AG04449 (cell line): ENCODE data around the gene SLC25A25.
"Not testable (repeated sequence)": the region's sequence is repeated elsewhere in the genome, so short reads cannot be mapped to it uniquely, and the experiment has no call there.

ENCODE experiments used
- CTCF ChIA-PET: fragments of 350-600 bp; formaldehyde crosslinking; extraction: SDS; loops from one replicate; lab custom pipeline; 2021; ENCODE audit warnings: antibody characterized with exemption; lab: Yijun Ruan, JAX
- POLR2A ChIA-PET: fragments of 400-600, 350-600 bp; formaldehyde crosslinking; extraction: SDS; loops from one replicate; lab custom pipeline; 2020; ENCODE audit warnings: antibody characterized with exemption, inconsistent platforms; lab: Yijun Ruan, JAX
- DNase-seq: peaks from one replicate; pipeline ENCODE4 v3.0.0-alpha.2; 2010; ENCODE audit warnings: low read depth, low spot score
- H3K4me3 ChIP-seq: 2 replicates; pipeline ENCODE4 v1.5.1; 2011; ENCODE audit warnings: low read depth, mild to moderate bottlenecking, control low read depth, low read length
- CTCF ChIP-seq: IDR thresholded peaks from one replicate; pipeline ENCODE4 v1.5.1; 2011; ENCODE audit warnings: mild to moderate bottlenecking, moderate library complexity, low read length, control low read depth, inconsistent platforms; ENCODE audit not compliant: insufficient read depth; ENCODE audit errors: missing control alignments

The SLC25A25 gene

GRCh38 chr9:128106181-128106939 is 38.3 kb downstream of the SLC25A25 start:
- ChIA-PET CTCF (interaction anchor here (1.6 to 14.9 kb wide), 4 partner anchors 9 to 22 kb away, joined by 4 to 264 read pairs (median 12); no protein-coding TSS in a partner anchor), POLR2A (no interaction called here)
- DNase-seq = no peak
- no peak overlapping the region for H3K4me3 ChIP-seq
- TF ChIP-seq CTCF = no peak

- TF ChIP-seq CTCF = no peak
- CTCF ChIA-PET = interaction anchor here (3.0 to 14.9 kb wide), 2 partner anchors 8 to 13 kb away, joined by 12 to 264 read pairs; no protein-coding TSS in a partner anchor
- POLR2A ChIA-PET = no interaction called here
- DNase-seq = no peak
- no peak overlapping the region for H3K4me3 ChIP-seq
Observed at GRCh38 chr9:128106940-128107467, 39.0 kb downstream of the SLC25A25 start.

GRCh38 chr9:128107468-128108268 is 39.6 kb downstream of the SLC25A25 start:
- no peak for DNase-seq
- no peak overlapping the region for H3K4me3 ChIP-seq
- ChIA-PET CTCF (interaction anchor here (1.2 to 14.9 kb wide), 4 partner anchors 8 to 164 kb away, joined by 5 to 264 read pairs (median 10); no protein-coding TSS in a partner anchor), POLR2A (interaction anchor here (1.2 kb wide), 1 partner anchor 9 kb away, joined by 4 read pairs; no protein-coding TSS in a partner anchor)
- no peak for TF ChIP-seq CTCF

- no peak for TF ChIP-seq CTCF
- no peak for DNase-seq
- no peak overlapping the region for H3K4me3 ChIP-seq
- ChIA-PET CTCF (interaction anchor here (0.8 to 14.9 kb wide), 5 partner anchors 7 to 165 kb away, joined by 3 to 264 read pairs (median 7); no protein-coding TSS in a partner anchor), POLR2A (interaction anchor here (1.2 kb wide), 1 partner anchor 10 kb away, joined by 4 read pairs; no protein-coding TSS in a partner anchor)
Observed at GRCh38 chr9:128108269-128109049, 40.4 kb downstream of the SLC25A25 start.

DNA sequence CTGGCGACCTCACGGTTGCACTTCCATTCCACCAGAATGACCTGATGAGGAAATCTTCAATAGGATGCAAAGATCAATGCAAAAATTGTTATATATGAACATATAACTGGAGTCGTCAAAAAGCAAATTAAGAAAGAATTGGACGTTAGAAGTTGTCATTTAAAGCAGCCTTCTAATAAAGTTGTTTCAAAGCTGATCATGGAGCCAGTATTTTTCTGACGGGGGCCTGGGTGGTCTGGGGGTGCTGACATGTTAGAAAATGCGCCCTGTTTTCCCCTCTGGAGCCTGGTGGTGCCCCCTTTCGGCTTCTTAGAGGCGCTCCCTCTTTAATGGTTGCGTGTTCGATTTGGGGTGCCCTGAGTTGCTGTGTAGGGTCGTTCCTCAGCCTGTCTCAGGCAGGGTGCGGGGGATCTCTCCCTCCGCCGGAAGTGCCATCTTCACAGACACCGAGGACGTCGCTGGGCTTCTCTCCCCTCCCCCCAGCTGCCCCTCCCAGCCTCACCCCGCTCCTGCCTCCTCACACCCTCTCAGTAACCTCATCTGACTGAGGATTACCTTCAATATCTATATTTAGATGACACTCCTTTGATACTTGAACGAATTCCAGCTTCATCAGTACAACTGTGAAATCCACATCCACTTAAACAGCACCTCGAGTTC is 41.1 kb downstream of the SLC25A25 start:
- ChIA-PET CTCF (interaction anchor here (0.8 to 14.9 kb wide), 5 partner anchors 6 to 166 kb away, joined by 3 to 264 read pairs (median 7); no protein-coding TSS in a partner anchor), POLR2A (no interaction called here)
- no peak for DNase-seq
- no peak overlapping the region for H3K4me3 ChIP-seq
- no peak for TF ChIP-seq CTCF

GRCh38 chr9:128111726-128112125 is 43.7 kb downstream of the SLC25A25 start:
- CTCF ChIA-PET = interaction anchor here (1.2 to 7.1 kb wide), 4 partner anchors 9 to 191 kb away, joined by 4 to 264 read pairs (median 8); no protein-coding TSS in a partner anchor
- H3K4me3 ChIP-seq, POLR2A ChIA-PET, DNase-seq: not testable (repeated sequence)
